SU-DHL-6 (cell line): Measurements from ENCODE around the gene FAM162A.

Experiments
- CTCF ChIP-seq: fragments of 200-600 bp; sonication (generic); IDR thresholded peaks from one replicate; pipeline ENCODE4 v1.5.1; 2017; ENCODE audit warnings: antibody characterized with exemption, mild to moderate bottlenecking, low read length, moderate library complexity; ENCODE audit not compliant: insufficient read depth, poor library complexity, severe bottlenecking
- EZH2phosphoT487 ChIP-seq: fragments of 200-600 bp; sonication (generic), shearing (Covaris generic); conservative IDR thresholded peaks from 2 replicates; pipeline ENCODE4 v1.6.1; 2018; ENCODE audit warnings: mild to moderate bottlenecking, antibody characterized with exemption, low read length, moderate library complexity, mixed read lengths

DNA sequence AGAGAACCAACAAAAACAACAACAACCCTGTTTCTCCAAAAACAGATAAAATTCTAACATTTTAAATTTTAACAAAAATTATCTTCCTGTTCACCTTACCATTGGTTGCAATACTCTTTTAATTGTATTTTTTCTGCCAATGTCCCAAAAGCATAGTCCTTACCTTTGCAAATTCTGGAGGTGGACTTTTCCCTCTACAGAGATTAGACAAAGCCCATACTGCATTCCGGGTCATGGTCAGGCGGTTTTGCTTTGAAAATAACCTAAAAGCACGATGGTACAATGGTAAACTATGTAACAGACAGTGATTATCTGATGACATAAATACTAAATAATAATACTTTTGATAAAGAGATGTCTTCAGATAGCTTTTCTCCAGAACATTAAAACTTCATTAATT is 67.4 kb downstream of the FAM162A start:
- TF ChIP-seq EZH2phosphoT487 (no peak), CTCF (no peak)
